Measurements from ENCODE around the gene RASGEF1C. TPM values are rescaled to one million over a fixed set of nuclear protein-coding genes. Genes with fewer than 3 reads are reported as not detected.

The RASGEF1C gene
- total RNA-seq, 1 experiment from 2014 or later = not detected

DNA sequence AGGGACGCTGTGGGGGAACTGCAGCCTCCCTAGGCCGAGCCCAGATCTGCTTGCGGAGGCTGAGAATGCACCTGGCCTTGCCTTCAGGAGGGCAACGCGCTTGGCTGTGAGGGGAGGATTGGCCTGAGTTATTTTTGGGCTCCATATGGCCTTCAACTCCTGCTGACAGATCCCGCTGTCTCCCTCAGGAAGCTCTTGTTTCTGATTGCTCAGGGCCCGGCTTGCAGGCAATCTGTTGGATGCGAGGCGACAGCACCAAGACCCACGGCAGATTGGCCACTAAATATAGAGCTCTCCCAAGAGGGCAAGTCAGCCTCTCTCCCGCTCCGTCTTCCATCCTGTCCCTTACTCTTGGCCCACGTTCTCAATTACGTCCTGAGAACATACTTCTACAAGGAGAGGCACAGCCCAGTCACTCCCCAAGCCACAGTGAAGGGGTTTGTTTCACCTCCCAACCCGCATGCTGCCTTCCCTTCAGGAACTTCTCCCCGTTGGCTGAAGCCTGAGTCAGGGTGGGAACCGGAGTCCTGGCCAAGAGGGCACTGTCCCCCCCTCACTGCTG, 53.6 kb downstream of the RASGEF1C start:
- TF ChIP-seq, protein P1, sequence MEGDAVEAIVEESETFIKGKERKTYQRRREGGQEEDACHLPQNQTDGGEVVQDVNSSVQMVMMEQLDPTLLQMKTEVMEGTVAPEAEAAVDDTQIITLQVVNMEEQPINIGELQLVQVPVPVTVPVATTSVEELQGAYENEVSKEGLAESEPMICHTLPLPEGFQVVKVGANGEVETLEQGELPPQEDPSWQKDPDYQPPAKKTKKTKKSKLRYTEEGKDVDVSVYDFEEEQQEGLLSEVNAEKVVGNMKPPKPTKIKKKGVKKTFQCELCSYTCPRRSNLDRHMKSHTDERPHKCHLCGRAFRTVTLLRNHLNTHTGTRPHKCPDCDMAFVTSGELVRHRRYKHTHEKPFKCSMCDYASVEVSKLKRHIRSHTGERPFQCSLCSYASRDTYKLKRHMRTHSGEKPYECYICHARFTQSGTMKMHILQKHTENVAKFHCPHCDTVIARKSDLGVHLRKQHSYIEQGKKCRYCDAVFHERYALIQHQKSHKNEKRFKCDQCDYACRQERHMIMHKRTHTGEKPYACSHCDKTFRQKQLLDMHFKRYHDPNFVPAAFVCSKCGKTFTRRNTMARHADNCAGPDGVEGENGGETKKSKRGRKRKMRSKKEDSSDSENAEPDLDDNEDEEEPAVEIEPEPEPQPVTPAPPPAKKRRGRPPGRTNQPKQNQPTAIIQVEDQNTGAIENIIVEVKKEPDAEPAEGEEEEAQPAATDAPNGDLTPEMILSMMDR (IDR thresholded peaks at IDR 0.05; ENCODE audit: unreplicated experiment) = no peak
- H3K27me3 Mint-ChIP-seq (ENCODE audit: unreplicated experiment) = peaks cover 41% of the 10 kb centered on the region
- no peaks in the 10 kb centered on the region for H3K36me3 Mint-ChIP-seq (ENCODE audit: insufficient read depth, unreplicated experiment)
- H3K4me3 Mint-ChIP-seq (ENCODE audit: low read depth, unreplicated experiment) = no peak overlapping the region
- no TSS peak for BruUV-seq (replicated peaks)
- no peak for DNase-seq
- H3K9me3 Mint-ChIP-seq (ENCODE audit: low read depth, unreplicated experiment) = no peaks in the 10 kb centered on the region
- CTCF ChIA-PET = no interaction called here
- intact Hi-C loops (cut with micrococcal nuclease; ENCODE audit: unreplicated experiment) = no loop called here
- no peaks in the 10 kb centered on the region for H3K4me1 Mint-ChIP-seq (ENCODE audit: low read depth, unreplicated experiment)
- no peak overlapping the region for H3K27ac Mint-ChIP-seq (ENCODE audit: unreplicated experiment)

DNA sequence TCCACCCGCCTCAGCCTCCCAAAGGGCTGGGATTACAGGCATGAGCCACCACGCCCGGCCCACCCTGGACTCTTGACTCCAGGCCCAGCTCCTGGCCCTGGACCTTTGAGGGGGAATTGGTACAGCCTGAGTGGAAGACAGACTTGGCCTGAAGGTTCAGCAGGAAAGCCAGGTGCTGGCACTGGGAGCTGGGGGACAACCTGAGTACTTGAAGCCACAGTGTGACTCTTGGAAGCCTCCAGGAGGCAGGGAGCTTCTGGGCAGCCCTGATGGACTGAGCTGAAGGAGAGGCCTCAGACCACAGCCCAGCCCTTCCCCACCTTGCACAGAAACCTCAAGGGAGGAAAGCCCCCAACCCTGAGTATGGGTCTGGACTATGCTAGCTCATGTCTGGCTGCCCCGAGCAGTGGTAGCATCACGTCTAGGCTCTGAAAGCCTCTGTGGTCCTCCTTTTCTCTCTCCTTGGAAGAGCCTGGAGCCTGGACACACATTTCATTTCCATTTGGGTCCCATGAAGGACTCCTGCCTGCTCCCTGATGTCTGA, 54.1 kb downstream of the RASGEF1C start:
- TF ChIP-seq, protein P1 (IDR thresholded peaks at IDR 0.05; ENCODE audit: unreplicated experiment) = no peak
- no peak overlapping the region for H3K27ac Mint-ChIP-seq (ENCODE audit: unreplicated experiment)
- H3K4me1 Mint-ChIP-seq (ENCODE audit: low read depth, unreplicated experiment) = no peaks in the 10 kb centered on the region
- peaks cover 36% of the 10 kb centered on the region for H3K27me3 Mint-ChIP-seq (ENCODE audit: unreplicated experiment)
- H3K9me3 Mint-ChIP-seq (ENCODE audit: low read depth, unreplicated experiment) = peaks cover 4% of the 10 kb centered on the region
- H3K4me3 Mint-ChIP-seq (ENCODE audit: low read depth, unreplicated experiment) = no peak overlapping the region
- BruUV-seq (replicated peaks) = no TSS peak
- intact Hi-C loops (cut with micrococcal nuclease; ENCODE audit: unreplicated experiment) = no loop called here
- H3K36me3 Mint-ChIP-seq (ENCODE audit: insufficient read depth, unreplicated experiment) = no peaks in the 10 kb centered on the region
- CTCF ChIA-PET = no interaction called here
- DNase-seq = no peak

DNA sequence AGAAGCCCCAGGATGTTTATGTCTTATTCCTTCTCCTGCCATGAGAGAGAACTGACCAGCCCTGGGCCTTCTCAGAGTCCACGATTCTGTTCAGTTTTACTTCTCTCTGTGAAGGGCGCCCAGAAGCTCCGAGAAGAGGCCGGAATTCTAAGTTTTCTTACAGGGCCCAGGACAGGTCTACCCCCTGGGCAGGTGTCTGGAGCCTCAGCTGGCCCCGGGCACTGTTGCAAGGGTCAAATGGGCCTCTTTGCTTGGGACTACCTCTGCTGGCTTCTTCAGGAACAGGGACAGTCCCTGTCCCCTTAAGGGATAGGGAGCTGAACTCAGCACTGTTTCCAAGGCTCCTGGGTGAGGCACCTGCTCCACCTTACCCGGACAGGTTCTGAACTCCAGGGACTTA, 55.0 kb downstream of the RASGEF1C start:
- BruUV-seq (replicated peaks) = no TSS peak
- intact Hi-C loops (cut with micrococcal nuclease; ENCODE audit: unreplicated experiment) = no loop called here
- Mint-ChIP-seq H3K36me3 (ENCODE audit: insufficient read depth, unreplicated experiment) (no peaks in the 10 kb centered on the region), H3K27me3 (ENCODE audit: unreplicated experiment) (peaks cover 28% of the 10 kb centered on the region), H3K9me3 (ENCODE audit: low read depth, unreplicated experiment) (peaks cover 7% of the 10 kb centered on the region), H3K4me1 (ENCODE audit: low read depth, unreplicated experiment) (no peaks in the 10 kb centered on the region), H3K4me3 (ENCODE audit: low read depth, unreplicated experiment) (no peak overlapping the region), H3K27ac (ENCODE audit: unreplicated experiment) (no peak overlapping the region)
- CTCF ChIA-PET = no interaction called here
- no peak for DNase-seq
- TF ChIP-seq, protein P1 (IDR thresholded peaks at IDR 0.05; ENCODE audit: unreplicated experiment) = no peak

- DNase-seq = no peak
- TF ChIP-seq, protein P1 (IDR thresholded peaks at IDR 0.05; ENCODE audit: unreplicated experiment) = no peak
- Mint-ChIP-seq H3K4me3 (ENCODE audit: low read depth, unreplicated experiment) (no peak overlapping the region), H3K9me3 (ENCODE audit: low read depth, unreplicated experiment) (peaks cover 7% of the 10 kb centered on the region), H3K27ac (ENCODE audit: unreplicated experiment) (no peak overlapping the region), H3K36me3 (ENCODE audit: insufficient read depth, unreplicated experiment) (no peaks in the 10 kb centered on the region), H3K27me3 (ENCODE audit: unreplicated experiment) (peaks cover 19% of the 10 kb centered on the region), H3K4me1 (ENCODE audit: low read depth, unreplicated experiment) (no peaks in the 10 kb centered on the region)
- intact Hi-C loops (cut with micrococcal nuclease; ENCODE audit: unreplicated experiment) = no loop called here
- CTCF ChIA-PET = no interaction called here
- no TSS peak for BruUV-seq (replicated peaks)
Measured at GRCh38 chr5:180153099-180153498, 55.9 kb downstream of the RASGEF1C start.

Data from Calu3 (cell line).